ENCODE results near the gene LBX2.
"Not testable (repeated sequence)": the region's sequence is repeated elsewhere in the genome, so short reads cannot be mapped to it uniquely, and the experiment has no call there.

The LBX2 gene

DNA sequence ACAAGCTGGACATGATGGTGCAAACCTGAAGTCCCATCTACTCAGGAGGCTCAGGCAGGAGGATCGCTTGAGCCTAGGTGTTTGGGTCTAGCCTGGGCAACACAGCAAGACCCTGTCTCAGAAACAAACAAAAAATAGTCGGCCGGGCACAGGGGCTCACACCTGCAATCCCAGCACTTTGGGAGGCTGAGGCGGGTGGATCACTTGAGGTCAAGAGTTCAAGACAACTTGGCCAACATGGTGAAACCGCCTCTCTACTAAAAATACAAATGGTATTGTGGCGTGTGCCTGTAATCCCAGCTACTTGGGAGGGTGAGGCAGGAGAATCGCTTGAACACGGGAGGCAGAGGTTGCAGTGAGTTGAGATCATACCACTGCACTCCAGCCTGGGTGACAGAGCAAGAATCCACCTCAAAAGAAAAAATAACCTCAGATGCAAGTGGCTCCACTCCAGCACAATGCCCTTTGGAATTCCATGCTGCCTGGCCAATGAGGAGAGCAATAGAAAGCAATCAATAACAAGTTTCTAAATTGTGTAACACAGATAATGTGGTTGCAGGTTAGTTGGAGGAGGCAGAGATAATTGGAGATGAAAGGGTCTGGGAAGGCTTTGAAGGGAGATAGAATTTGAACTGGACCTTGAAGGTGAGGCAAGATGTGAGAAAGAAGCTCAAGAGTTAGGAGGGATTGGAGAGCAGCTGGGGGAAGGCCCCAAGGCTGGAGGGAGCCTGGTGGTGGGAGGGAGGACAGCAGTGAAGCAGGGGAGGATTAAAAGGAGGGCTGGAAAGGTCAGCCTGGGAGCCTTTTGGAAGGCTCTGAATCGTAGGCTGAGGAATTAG lies 10.5 kb downstream of the LBX2 start:
- no peak for DNase-seq (ENCODE audit: low read depth, low spot score)
- peaks cover 45% of the 10 kb centered on the region for H3K36me3 ChIP-seq (ENCODE audit: insufficient read depth, insufficient read length, low read length)
- TF ChIP-seq YY1 (IDR thresholded peaks at IDR 0.05; ENCODE audit: insufficient read depth, insufficient read length) (no peak), SUZ12 (IDR thresholded peaks at IDR 0.05; ENCODE audit: extremely low read depth, insufficient read depth, insufficient read length) (no peak), ZNF274 (IDR thresholded peaks at IDR 0.05; ENCODE audit: low read depth, low read length) (no peak)
- no peaks in the 10 kb centered on the region for H3K4me1 ChIP-seq (ENCODE audit: insufficient read depth, insufficient read length)
- H3K9ac ChIP-seq (ENCODE audit: insufficient read length, low read depth): no peak overlapping the region
- no peaks in the 10 kb centered on the region for H3K9me3 ChIP-seq (ENCODE audit: insufficient read depth, low read length)
- no peaks in the 10 kb centered on the region for H3K27me3 ChIP-seq (ENCODE audit: insufficient read depth, insufficient read length)
- no peak overlapping the region for H3K4me3 ChIP-seq (ENCODE audit: insufficient read length, low read depth)

DNA sequence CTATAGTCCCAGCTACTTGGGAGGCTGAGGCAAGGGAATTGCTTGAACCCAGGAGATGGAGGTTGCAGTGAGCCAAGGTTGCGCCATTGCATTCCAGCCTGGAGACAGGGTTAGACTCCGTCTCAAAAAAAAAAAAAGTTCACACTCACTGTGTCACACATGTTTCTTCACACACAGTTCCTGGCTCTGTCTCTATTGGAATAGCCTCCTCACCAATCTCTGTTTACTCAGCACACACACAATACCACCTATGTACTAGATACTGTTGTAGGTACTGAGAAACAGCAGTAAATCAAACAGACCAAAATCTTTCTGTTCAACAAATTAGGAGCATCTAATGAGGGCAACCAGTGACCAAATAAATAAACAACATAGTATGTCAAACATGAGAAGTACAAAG lies 13.3 kb downstream of the LBX2 start:
- DNase-seq (ENCODE audit: low read depth, low spot score): no peak
- Histone ChIP-seq H3K4me3 (ENCODE audit: insufficient read length, low read depth) (no peak overlapping the region), H3K9me3 (ENCODE audit: insufficient read depth, low read length) (no peaks in the 10 kb centered on the region), H3K4me1 (ENCODE audit: insufficient read depth, insufficient read length) (peaks cover 3% of the 10 kb centered on the region), H3K27me3 (ENCODE audit: insufficient read depth, insufficient read length) (no peaks in the 10 kb centered on the region), H3K9ac (ENCODE audit: insufficient read length, low read depth) (no peak overlapping the region), H3K36me3 (ENCODE audit: insufficient read depth, insufficient read length, low read length) (peaks cover 24% of the 10 kb centered on the region)
- no peak for TF ChIP-seq YY1 (IDR thresholded peaks at IDR 0.05; ENCODE audit: insufficient read depth, insufficient read length)
- no peak for TF ChIP-seq ZNF274 (IDR thresholded peaks at IDR 0.05; ENCODE audit: low read depth, low read length)
- no peak for TF ChIP-seq SUZ12 (IDR thresholded peaks at IDR 0.05; ENCODE audit: extremely low read depth, insufficient read depth, insufficient read length)

DNA sequence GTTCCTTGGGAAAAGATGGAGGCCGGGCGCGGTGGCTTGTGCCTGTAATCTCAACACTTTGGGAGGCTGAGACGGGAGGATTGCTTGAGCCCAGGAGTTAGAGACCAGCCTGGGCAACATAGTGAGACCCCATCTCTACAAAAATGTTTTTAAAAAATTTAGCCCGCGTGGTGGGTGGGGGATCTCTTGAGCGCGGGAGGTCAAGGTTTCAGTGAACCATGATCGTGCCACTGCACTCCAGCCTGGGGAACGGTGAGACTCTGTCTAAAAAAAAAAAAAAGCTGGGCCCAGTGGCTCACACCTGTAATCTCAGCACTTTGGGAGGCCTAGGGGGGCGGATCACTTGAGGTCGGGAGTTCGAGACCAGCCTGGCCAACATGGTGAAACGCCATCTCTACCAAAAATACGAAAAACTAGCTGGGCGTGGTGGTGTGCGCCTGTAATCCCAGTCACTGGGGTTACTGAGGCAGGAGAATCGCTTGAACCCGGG lies 15.7 kb downstream of the LBX2 start:
- H3K4me1 ChIP-seq (ENCODE audit: insufficient read depth, insufficient read length); H3K27me3 ChIP-seq (ENCODE audit: insufficient read depth, insufficient read length); DNase-seq (ENCODE audit: low read depth, low spot score); H3K9me3 ChIP-seq (ENCODE audit: insufficient read depth, low read length): not testable (repeated sequence)
- Histone ChIP-seq H3K9ac (ENCODE audit: insufficient read length, low read depth) (peak overlapping the region; percentile 85), H3K36me3 (ENCODE audit: insufficient read depth, insufficient read length, low read length) (peaks cover 31% of the 10 kb centered on the region), H3K4me3 (ENCODE audit: insufficient read length, low read depth) (peak overlapping the region; percentile 75)

DNA sequence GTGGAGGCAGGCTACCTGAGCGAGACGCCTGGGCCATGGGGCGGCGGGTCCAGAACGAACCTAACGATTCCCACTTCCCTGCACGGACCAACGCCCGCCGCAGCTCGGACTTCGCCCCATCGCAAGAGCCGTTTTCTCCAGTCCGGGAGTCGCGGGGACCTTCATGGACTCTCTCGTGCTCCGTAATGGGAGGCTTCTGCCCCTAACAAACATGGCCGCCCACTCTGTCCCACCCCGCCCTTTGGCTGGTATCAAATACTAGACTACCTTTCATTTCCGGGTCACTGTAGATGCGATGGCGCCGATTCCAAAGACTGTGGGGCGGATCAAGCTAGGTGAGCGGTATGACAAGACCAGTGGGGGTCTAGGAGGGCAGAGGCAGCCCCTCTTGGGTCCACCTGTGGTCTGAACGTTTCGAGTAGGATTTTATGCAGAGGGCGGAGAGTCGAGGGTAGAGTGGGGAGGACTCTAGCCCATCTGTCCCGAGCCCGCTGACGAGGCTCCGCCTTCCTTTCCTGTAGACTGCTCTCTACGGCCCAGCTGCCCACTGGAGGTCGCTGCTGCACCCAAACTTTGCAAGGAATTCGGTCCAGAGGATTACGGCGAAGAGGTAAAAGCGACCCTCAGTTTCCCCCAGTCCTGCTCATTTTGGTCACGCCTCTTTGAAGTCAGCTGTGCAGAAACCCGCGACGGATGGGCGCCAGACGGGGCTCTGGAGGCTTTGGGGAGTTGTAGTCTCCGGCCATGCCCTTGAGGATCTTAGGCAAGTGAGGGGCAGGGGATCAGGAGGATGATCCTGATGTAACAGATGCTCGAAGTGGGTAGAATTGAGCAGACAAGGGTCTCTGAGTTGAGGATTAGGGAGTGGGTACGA lies 16.4 kb downstream of the LBX2 start, which contains the start of the genes CCDC142 and TTC31:
Gene CCDC142 (minus strand): TSS at position 198 of the 874 bp plus-strand sequence. CDS start 161 bp downstream, at position 37.
Gene TTC31 (plus strand): TSS at position 281 of the 874 bp plus-strand sequence. CDS start 15 bp downstream, at position 296.
- Histone ChIP-seq H3K27me3 (ENCODE audit: insufficient read depth, insufficient read length) (no peaks in the 10 kb centered on the region), H3K9me3 (ENCODE audit: insufficient read depth, low read length) (no peaks in the 10 kb centered on the region), H3K4me3 (ENCODE audit: insufficient read length, low read depth) (peak within 1 kb of the TSS; percentile 75), H3K4me1 (ENCODE audit: insufficient read depth, insufficient read length) (peaks cover 3% of the 10 kb centered on the region), H3K36me3 (ENCODE audit: insufficient read depth, insufficient read length, low read length) (peaks cover 33% of the 10 kb centered on the region), H3K9ac (ENCODE audit: insufficient read length, low read depth) (peak within 1 kb of the TSS; percentile 85)
- DNase-seq (ENCODE audit: low read depth, low spot score): peak; percentile 93
- no peak for TF ChIP-seq SUZ12 (IDR thresholded peaks at IDR 0.05; ENCODE audit: extremely low read depth, insufficient read depth, insufficient read length)
- TF ChIP-seq ZNF274 (IDR thresholded peaks at IDR 0.05; ENCODE audit: low read depth, low read length): no peak
- peak; percentile 98 for TF ChIP-seq YY1 (IDR thresholded peaks at IDR 0.05; ENCODE audit: insufficient read depth, insufficient read length)

DNA sequence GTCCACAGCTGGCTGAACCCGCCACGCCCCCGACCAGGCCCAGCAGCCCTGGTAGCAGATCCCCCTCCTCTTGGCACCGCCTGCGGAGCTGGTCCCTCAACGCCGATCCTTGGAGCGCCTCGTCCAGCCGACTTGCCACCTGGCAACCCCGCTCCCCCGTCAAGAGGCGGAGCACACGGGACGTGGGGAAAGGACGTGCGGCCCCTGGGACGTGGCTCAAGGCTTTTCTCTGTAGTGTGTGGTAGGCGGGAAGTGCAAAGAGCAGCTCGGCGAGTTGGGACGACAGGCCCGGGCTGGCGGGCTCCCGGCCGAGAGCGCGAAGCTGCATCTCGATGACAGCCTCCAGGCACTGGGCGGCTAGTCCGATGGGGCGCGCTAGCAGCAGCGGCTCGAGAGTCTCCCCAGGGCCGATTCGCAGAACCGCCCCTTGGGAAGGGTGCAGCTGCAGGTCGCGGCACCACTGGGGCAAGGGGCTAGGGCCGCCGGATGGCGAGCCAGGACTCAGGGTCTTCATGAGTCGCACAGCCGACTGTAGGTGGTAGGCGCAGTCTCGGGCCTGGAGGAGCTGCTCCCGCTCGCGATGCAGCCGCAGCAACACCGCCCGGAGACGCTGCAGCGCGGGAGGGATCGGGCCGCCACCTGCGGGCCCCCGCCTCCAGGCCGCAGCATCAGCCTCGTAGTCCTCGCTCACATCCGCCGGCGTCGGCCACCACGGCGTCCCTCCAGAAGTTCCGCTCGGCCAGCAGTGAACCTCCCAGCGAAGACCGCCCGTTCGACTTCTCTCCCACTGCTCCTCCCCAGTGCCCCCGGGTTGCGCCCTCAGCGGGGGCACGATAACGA lies 17.2 kb downstream of the LBX2 start:
- no peak for DNase-seq (ENCODE audit: low read depth, low spot score)
- Histone ChIP-seq H3K9ac (ENCODE audit: insufficient read length, low read depth) (peak overlapping the region; percentile 85), H3K27me3 (ENCODE audit: insufficient read depth, insufficient read length) (no peaks in the 10 kb centered on the region), H3K36me3 (ENCODE audit: insufficient read depth, insufficient read length, low read length) (peaks cover 41% of the 10 kb centered on the region), H3K4me1 (ENCODE audit: insufficient read depth, insufficient read length) (peaks cover 3% of the 10 kb centered on the region), H3K9me3 (ENCODE audit: insufficient read depth, low read length) (no peaks in the 10 kb centered on the region), H3K4me3 (ENCODE audit: insufficient read length, low read depth) (peak overlapping the region; percentile 75)
- TF ChIP-seq YY1 (IDR thresholded peaks at IDR 0.05; ENCODE audit: insufficient read depth, insufficient read length) (no peak), ZNF274 (IDR thresholded peaks at IDR 0.05; ENCODE audit: low read depth, low read length) (no peak), SUZ12 (IDR thresholded peaks at IDR 0.05; ENCODE audit: extremely low read depth, insufficient read depth, insufficient read length) (no peak)

DNA sequence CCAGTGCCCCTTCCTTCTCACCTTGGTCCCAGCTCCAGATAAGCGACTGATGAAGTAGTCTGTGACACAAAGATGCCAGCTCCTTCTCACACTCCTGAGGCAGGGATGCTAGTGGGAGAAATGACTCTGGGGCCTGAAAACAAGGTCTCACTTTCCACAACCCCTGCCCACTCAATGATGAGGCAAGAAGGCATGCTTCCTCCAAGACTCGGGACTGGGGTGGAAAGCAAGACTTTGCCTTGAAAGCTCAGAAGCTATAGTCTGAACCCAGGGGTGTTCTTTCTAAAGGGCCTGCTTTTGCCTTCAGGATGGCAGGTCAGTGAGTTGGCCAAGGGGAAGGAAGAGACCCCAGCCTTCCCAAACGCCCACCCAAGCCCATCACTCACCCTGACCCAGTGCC lies 18.0 kb downstream of the LBX2 start:
- Histone ChIP-seq H3K9me3 (ENCODE audit: insufficient read depth, low read length) (no peaks in the 10 kb centered on the region), H3K9ac (ENCODE audit: insufficient read length, low read depth) (peak overlapping the region; percentile 85), H3K27me3 (ENCODE audit: insufficient read depth, insufficient read length) (no peaks in the 10 kb centered on the region), H3K4me1 (ENCODE audit: insufficient read depth, insufficient read length) (peaks cover 3% of the 10 kb centered on the region), H3K36me3 (ENCODE audit: insufficient read depth, insufficient read length, low read length) (peaks cover 48% of the 10 kb centered on the region), H3K4me3 (ENCODE audit: insufficient read length, low read depth) (peak overlapping the region; percentile 75)
- DNase-seq (ENCODE audit: low read depth, low spot score): no peak
- TF ChIP-seq ZNF274 (IDR thresholded peaks at IDR 0.05; ENCODE audit: low read depth, low read length) (no peak), SUZ12 (IDR thresholded peaks at IDR 0.05; ENCODE audit: extremely low read depth, insufficient read depth, insufficient read length) (no peak), YY1 (IDR thresholded peaks at IDR 0.05; ENCODE audit: insufficient read depth, insufficient read length) (no peak)
